GM12864 (cell line): ENCODE measurements around the gene ZNF79.

Experiments
- DNase-seq: peaks from one replicate; pipeline ENCODE4 v3.0.0-alpha.2; 2011; ENCODE audit warnings: low read depth
- H3K4me3 ChIP-seq: 2 replicates; pipeline ENCODE4 v1.5.1; 2011; ENCODE audit warnings: mild to moderate bottlenecking, low read depth, low read length, control low read depth
- TF ChIP-seq, protein P1 (sequence below): IDR thresholded peaks from 2 replicates; pipeline ENCODE4 v1.5.1; 2011; ENCODE audit warnings: low read depth, mild to moderate bottlenecking, moderate library complexity, low read length, control low read depth, inconsistent platforms; ENCODE audit errors: missing control alignments

Gene ZNF79

GRCh38 chr9:127488946-127489345, 64.8 kb downstream of the ZNF79 start:
- H3K4me3 ChIP-seq = no peak overlapping the region
- TF ChIP-seq, protein P1, sequence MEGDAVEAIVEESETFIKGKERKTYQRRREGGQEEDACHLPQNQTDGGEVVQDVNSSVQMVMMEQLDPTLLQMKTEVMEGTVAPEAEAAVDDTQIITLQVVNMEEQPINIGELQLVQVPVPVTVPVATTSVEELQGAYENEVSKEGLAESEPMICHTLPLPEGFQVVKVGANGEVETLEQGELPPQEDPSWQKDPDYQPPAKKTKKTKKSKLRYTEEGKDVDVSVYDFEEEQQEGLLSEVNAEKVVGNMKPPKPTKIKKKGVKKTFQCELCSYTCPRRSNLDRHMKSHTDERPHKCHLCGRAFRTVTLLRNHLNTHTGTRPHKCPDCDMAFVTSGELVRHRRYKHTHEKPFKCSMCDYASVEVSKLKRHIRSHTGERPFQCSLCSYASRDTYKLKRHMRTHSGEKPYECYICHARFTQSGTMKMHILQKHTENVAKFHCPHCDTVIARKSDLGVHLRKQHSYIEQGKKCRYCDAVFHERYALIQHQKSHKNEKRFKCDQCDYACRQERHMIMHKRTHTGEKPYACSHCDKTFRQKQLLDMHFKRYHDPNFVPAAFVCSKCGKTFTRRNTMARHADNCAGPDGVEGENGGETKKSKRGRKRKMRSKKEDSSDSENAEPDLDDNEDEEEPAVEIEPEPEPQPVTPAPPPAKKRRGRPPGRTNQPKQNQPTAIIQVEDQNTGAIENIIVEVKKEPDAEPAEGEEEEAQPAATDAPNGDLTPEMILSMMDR = no peak
- no peak for DNase-seq

GRCh38 chr9:127489471-127490115, 65.4 kb downstream of the ZNF79 start:
- TF ChIP-seq, protein P1 = no peak
- H3K4me3 ChIP-seq = no peak overlapping the region
- no peak for DNase-seq

DNA sequence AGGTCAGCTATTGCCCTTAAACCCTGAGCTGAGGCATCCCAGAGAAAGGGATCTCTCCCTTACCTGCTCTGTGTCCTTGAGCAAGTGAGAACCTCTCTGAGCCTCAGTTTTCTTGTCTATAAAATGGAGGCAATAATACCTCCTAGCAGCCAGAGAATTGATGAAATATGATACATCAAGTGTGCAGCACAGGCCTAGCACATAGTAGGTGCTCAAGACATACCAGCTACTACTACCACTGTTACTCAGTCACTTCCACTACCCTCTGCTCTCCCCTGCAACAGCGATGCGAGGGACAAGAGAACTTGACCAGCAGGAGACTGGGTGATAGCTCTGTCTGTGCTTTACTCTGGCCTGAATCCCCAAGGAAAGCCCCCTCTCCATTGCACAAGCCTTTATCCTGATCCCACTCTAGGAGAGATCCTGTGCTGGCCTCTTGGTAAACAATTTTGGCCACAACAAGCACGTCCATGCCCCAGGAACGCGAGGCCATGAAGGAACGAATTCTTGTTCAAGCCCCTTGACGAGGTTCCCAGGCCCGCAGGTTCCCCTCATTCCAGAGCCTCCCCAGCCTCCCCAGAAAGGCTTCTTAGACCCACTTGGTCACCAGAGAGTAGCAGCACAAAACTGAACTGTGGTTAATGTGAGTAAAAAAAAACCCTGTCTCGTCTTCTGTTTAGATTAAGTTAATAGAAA, 66.5 kb downstream of the ZNF79 start:
- H3K4me3 ChIP-seq = no peak overlapping the region
- DNase-seq = no peak
- TF ChIP-seq, protein P1 = no peak

GRCh38 chr9:127491516-127491915, 67.3 kb downstream of the ZNF79 start:
- DNase-seq = no peak
- H3K4me3 ChIP-seq = no peak overlapping the region
- TF ChIP-seq, protein P1 = no peak

DNA sequence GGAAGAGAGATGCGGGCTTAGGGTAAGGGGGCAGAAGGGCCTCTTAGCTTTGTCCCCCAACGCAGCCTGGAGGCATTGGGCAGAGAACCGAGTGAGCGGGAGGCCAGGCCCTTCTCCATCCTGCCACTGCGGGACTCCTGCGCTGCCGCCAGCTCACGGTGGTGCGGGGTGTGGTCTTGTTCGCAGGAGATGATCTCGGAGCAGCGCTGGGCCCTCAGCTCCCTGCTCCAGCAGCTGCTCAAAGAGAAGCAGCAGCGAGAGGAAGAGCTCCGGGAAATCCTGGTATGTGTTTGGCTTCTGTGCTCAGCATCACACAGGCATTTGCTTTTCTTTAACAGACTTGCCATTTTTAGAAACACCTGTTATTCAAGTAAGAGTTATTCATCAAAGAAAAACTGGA, 68.4 kb downstream of the ZNF79 start:
- no peak overlapping the region for H3K4me3 ChIP-seq
- no peak for DNase-seq
- TF ChIP-seq, protein P1 = no peak

GRCh38 chr9:127493592-127494303, 69.6 kb downstream of the ZNF79 start:
- TF ChIP-seq, protein P1 = no peak
- DNase-seq = no peak
- no peak overlapping the region for H3K4me3 ChIP-seq

- TF ChIP-seq, protein P1 = no peak
- no peak overlapping the region for H3K4me3 ChIP-seq
- DNase-seq = no peak
Observed at GRCh38 chr9:127494304-127494702, 70.1 kb downstream of the ZNF79 start.
